Dermis blood vessel endothelial cell (primary cell): ENCODE measurements around the gene PITRM1. TPM values are rescaled to one million over a fixed set of nuclear protein-coding genes. Genes with fewer than 3 reads are reported as not detected.
"Not testable (repeated sequence)": the region's sequence is repeated elsewhere in the genome, so short reads cannot be mapped to it uniquely, and the experiment has no call there.

Experiments
- DNase-seq: peaks from one replicate; pipeline ENCODE4 v3.0.0; 2010
- total RNA-seq: library from RNA; depleted of rRNA; stranded (reverse); fragments of >200 nt; gene quantifications from 2 replicates; pipeline ENCODE4 v1.2.3, GENCODE V29; 2014

The PITRM1 gene
- total RNA-seq, 1 donor from 2014 or later, result 47.1 TPM

DNA sequence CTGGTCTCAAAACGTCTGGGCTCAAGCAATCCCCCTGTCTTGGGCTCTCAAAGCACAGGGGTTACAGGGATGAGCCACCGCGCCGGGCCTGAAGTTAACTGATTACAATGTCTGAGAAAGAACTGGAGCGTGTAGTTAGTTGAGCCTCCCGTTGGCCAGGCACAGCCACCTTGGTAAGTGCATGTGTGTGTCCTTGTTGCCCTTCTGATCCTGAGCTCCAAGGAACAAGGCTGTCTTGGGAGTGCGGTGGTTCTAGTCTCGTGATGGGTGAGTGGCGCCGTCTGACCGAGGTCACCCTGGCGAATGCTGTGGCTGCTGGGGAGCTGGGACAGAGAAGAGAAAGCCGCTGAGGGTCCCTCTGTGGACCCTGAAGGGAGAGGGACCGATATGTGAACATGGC is 50.5 kb downstream of the PITRM1 start:
- no peak for DNase-seq

DNA sequence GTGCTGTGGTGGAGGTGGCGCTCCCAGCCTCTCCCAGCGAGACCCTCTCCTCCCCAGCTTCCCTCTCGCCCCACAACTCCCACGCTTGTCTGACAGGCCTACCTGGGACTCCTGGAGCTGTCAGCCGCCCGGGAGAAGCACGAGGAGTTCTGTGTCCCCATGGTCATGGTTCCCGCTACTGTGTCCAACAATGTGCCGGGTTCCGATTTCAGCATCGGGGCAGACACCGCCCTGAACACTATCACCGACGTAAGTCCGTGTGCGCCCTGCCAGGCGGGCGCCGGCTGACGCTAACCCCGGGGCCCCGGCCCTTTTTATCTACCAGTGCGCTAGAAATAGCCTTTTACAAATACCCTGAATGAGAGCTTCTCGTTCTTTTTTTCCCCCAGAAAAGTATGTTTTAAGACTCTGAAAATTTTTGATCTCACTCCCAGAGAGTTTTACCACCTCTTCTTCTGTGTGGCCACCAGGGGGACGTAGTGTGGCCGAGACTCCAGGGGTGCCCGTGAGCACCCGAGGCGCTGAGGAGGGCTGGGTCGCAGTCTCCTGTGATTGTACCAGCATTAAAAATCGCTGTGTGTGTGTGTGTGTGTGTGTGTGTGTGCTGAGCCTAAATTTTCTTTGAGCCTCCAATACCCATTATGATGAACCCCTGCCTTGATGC is 52.7 kb downstream of the PITRM1 start:
- DNase-seq, result peak; percentile 63

DNA sequence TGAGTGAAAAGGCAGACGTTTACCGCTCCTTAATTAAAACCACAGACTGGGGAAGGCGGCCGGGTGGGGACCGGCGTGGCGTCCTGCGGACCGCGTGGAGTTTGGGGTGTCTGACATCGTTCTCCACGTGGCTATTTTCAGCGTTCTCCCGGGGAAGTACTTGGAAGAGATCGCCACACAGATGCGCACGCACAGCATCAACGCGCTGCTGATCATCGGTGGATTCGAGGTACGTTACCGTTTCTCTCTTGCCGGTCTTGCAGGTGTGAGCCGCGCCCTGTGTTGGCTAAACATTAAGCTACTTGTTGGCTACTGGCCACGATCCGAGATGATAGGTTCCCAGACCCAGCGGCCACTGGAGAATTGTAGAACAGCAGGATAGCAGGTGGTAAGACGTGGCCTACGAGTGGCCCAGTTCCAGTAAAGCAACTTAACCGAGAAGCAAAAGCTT is 53.9 kb downstream of the PITRM1 start:
- DNase-seq, result no peak

DNA sequence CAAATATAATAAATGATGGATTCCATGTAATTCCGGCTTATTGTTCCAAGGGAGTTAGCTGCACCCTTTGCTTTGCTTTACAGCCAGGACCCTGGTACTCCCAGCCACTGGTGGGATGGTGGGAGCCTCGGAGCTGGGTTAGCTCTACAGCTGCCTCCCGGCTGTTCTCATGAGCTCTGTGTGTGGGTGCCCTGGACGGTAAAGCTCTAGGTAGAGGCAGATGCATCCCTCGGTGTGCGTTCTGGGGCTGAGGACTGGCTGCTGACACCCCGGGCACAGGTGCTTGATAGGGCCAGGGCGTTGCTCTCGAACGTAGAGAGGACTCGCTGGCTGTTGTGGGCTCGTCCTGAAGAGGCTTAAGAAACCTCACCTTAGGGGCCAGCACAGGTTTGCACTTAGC is 55.1 kb downstream of the PITRM1 start:
- no peak for DNase-seq

DNA sequence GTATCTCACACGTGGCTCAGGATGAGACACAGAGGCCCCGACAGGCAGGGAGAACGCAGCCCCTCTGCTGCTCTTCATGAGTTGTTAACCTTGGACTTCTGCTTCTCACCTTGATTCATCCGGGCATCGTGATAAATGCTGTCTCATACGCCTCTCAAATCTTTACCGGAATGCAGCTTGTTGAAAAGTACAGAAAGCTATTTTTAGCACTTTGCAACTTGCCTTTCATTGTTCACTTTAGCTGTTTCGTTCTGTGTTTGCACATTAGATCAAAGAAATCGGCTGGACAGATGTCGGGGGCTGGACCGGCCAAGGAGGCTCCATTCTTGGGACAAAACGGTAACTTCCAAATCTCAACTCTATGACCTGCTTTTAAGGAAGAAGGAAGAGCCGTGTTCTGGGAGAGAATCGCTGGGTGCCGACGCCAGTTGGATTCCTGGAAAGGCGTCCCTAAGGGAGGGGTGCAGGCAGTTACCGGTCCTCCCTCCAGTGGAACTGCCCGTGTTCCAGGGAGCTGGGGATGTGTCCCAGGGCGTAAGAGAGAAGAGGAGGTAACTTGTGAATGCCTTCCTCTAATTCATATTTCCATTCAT is 56.0 kb downstream of the PITRM1 start:
- DNase-seq, result no peak

DNA sequence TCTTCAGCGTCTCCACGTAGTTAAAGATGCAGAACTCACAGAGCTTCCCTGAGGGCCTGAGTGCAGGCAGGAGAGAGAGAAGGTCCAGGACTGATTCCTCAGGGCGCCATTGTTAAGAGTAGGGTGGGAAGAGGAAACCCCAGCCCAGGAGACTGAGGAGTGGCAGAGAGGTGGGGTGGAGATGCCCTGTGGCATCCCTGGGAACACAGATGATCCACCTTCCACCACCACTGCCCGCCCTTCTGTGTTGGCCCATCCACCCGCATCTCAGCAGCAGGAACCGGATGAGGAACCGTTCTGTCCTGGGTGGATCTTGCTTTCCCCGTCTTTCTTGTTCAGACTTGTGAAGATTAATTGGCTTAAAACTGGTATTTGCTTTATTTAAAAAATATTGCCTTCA is 56.9 kb downstream of the PITRM1 start:
- DNase-seq, result no peak

DNA sequence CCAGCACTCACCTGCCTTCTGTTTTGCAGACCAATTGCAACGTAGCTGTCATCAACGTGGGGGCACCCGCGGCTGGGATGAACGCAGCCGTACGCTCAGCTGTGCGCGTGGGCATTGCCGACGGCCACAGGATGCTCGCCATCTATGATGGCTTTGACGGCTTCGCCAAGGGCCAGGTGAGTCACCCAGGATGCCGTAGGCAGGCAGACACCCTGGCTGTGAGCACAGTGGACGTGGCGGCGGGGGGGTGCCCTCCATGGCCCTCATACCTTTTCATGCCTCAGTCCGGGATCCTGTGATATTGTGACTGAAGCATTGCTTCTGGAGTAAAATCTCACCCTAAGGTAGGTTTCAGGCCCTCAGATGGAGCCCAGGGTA is 59.2 kb downstream of the PITRM1 start:
- no peak for DNase-seq

DNA sequence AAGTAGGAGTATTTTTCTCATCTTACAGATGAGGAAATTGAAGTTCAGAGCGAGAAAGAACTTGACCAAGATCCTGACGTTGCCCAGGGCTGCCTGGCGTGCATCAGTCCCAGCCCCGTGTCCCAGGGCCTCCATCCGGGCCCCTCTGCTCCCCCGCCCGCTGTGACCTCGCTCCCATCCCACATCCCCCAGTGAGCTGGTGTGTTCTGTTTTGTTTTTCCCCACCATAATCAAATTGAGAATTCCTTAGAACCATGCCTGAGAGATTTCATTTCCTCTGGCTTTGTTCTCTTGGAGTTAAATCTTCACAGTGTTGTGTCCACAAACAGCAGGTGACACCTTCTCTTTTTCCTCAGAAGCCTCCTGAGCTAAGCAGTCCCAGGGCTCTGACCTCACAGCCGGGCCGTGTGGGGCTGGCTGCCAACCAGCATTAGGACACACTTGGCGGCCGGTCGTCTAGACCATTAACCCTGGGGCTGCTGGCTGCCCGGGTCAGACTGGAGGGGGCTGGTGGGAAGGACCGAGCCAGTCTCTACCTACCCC is 60.9 kb downstream of the PITRM1 start:
- DNase-seq, result peak; percentile 19

DNA sequence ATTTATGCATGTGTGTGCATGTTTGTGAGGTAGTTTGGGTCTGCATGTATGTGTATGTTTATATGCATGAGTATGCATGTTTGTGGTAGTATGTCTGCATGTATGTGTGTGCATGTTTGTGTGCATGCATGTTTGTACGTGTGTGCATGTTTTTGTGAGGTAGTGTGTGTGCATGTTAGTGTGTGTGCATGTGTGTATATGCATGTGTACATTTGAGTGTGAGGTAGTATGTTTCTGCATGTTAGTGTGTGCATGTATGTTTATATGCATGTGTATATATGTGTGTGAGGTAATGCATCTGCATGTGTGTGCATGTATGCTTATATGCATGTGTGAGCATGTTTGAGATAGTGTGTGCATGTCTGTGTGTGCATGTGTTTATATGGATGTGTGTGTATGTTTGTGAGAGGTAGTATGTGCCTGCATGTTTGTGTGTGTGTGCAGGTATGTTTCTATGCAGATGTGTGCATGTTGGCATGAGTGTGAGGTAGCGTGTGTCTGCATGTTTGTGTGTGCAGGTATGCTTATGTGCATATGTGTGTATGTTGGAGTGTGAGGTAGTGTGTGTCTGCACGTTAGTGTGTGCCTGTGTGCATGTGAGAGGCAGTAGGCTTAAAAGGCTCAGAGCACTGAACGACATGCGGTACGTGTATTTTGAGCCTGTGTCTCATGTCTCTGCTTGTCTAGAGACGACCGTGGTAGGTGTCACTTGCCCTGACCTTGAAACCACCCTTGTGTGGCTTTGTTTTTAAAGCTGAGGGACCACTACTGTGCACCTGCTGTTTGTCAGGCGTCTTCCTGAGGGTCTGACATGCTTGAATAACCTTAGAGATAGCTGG is 61.6 kb downstream of the PITRM1 start:
- DNase-seq, result no peak

DNA sequence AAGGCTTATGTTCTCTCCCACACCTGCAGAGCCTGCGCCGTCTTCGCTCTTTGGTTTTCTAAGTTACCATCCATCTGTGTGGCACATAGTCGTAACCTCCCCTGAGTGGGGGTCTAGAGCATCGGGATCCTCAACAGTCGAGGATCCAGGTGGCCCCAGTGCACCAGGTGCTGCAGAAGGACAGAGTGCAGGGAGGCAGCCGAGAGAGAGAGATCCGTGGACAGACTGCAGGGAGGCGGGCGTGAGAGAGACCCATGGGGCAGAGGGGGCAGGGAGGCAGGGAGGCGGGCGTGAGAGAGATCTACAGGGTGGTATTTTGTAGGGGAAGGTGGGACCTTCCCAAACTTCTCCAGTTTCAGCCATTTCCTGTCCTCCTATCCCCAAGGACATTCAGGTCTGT is 62.9 kb downstream of the PITRM1 start:
- DNase-seq, result no peak

DNA sequence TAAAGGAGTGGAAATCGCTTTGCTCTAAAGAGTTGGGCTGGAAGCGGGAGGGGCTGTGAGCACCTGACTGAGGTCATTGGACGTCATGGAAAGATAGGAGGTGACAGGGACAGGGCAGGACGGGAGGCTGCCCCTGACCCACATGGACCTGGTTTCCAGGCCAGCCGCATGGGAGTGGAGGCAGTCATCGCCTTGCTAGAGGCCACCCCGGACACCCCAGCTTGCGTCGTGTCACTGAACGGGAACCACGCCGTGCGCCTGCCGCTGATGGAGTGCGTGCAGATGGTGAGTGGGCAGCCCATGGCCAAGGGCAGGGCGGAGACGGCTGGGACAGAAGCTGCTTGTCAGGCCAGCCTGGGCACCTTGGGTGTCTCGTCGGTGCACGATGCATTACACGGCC is 63.4 kb downstream of the PITRM1 start:
- DNase-seq, result no peak

DNA sequence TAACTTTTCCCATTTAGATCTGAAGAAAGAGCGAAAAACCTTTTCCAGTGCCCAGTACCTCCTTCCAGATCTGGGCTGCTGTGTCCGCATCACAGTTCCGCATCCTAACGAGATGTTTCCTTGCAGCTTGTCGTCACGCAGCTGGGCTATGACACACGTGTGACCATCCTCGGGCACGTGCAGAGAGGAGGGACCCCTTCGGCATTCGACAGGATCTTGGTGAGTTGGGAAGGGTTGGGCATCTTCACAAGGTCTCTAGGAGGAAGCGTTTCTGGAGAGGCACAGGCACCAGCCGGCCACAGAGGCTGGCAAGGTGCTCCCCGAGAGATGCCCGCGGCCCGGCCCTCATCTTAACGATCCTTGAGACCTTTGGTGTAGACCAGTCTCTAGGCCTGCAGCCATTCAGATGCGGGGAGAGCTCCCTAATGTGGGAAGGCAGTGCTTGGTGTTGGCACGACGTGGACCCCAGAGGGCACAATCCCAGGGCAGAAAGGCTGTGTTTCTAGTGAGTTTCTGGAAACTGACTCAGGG is 63.9 kb downstream of the PITRM1 start:
- no peak for DNase-seq

DNA sequence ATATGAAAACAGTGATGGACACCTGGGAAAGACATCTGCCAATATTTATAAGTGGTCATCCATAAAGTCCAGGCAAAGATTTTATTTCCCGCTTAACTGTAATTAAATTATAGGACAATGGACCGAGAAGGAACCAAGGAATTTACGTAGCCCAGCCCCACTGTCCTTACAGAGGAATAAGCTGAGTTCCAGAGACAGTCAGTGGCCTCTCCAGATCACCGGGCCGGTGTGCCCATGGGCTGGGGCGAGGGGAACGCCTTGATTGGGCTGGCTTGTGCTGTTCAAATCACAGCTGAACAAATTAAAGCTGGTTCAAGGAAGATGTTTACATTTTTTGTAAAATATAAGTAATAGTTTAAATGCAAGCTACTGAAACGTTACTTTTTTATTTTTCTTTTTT is 64.5 kb downstream of the PITRM1 start:
- DNase-seq, result no peak

DNA sequence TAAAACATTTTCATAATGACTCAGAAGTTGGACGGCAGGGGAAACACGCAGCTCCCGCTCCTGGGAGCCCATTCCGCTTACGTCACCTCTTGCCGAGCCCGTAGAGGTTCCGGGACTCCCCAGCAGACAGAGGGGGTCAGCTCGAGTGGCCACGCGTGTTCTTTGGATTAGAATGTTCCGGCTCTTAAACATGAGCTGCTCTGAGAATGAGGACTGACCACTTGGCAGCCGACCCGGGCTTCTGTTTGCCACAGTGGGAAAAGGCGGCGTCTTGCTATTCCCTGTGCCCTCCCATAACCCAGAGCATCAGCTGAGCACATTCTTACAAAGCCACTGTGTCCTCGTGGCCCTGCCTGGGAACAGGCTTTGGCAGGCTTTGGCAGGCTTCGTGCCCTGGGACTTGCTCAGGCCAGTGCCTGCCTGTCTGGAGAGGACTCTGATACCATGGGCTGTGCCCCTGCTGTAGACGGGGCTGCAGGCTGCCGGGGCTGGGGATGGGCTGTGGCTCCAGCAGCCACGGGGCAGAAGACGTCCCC is 65.1 kb downstream of the PITRM1 start:
- no peak for DNase-seq

DNA sequence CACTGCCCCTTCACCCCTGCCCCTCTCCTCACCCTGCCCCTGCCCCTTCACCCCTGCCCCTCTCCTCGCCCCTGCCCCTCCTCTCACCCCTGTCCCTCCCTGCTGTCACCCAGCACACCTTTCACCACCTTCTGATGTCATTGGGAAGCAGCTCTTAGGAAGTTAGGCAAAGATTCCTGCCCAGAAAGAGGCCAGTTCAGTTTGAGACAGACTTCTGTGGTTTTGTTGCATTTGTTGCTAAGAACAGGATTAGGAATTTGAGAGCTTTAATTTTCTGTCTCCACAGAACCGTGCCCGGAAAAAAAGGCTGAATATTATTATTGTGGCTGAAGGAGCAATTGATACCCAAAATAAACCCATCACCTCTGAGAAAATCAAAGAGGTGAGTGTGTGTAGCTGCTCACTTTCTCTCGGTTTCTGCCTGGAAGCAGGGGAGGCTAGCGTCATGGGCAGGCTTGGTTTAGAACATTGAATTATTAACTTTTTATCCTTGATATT is 65.6 kb downstream of the PITRM1 start:
- no peak for DNase-seq

DNA sequence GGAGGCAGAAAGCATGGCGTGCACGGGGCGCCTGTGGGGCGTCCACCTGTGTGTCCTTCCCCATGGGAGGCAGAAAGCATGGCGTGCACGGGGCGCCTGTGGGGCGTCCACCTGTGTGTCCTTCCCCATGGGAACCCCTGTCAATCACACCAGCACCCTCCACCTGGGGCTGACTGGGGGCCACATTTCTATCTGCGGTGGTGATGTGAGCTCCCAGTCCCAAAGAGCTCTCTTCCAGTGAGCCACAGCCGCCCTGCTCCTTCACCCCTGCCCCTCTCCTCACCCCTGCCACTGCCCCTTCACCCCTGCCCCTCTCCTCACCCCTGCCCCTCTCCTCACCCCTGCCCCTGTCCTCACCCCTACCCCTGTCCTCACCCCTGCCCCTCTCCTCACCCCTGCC is 66.3 kb downstream of the PITRM1 start:
- not testable (repeated sequence) for DNase-seq

DNA sequence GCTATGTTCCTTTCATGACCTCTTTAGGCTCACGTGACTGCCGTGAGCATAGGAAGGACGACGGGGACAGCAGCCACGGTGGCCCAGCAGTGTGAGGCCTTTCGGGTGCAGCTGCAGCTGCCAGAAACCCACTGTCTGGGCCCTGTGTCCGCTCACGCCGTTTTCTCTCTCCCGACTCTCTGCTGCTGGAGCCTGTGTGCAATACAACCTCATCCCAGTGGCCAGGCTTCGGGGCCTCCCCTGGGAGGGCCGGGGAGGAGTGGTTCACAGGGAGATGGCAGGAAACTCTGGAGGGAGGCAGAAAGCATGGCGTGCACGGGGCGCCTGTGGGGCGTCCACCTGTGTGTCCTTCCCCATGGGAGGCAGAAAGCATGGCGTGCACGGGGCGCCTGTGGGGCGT is 66.7 kb downstream of the PITRM1 start:
- DNase-seq, result no peak

DNA sequence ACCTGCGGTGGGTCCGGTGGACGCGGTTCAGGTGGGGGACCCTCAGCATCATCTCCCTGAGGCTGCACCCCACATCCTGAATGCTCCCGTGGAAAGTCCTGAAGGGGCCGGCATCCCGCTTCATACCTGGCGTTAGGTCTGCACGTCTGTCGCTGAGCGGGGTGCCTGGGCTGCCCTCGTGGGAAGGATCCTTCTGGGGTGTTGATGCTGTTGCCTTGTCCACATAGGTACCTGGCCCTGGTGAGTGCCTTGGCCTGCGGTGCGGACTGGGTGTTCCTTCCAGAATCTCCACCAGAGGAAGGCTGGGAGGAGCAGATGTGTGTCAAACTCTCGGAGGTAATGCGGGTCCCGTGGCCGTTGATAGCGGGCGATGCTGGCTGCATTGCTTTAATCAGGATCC is 67.4 kb downstream of the PITRM1 start:
- DNase-seq, result no peak

DNA sequence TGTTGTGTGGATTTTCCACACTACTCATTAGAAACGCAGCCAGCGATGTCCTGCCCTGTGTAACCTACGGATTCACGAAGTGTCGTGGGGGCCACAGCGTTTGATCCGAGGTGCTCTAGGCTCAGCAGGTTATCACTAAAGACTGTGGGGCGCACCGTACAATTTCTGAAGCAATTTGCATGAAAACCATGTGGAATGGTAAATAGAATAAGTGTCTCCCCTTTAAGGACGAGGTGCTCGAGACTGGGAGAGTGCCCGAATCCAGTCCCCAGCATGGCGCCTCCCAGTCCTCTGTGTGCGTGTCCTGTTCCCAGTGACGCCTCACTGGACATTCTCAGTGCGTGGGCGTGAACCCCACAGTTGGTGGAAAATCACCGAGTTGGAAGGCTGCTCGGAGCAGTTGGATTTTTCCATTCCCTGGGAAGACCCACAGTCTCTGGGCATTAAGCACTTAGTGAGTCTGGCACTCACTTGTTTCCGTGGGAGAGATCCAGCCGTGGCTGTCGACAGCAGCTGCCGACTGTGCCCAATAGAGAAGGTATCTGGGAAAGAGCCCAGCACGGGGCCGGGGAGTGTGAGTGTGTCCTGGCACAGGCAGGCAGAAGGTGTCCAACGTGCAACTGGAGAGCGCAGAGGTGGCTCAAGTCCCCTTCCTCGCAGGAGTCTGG is 68.2 kb downstream of the PITRM1 start:
- DNase-seq, result no peak

DNA sequence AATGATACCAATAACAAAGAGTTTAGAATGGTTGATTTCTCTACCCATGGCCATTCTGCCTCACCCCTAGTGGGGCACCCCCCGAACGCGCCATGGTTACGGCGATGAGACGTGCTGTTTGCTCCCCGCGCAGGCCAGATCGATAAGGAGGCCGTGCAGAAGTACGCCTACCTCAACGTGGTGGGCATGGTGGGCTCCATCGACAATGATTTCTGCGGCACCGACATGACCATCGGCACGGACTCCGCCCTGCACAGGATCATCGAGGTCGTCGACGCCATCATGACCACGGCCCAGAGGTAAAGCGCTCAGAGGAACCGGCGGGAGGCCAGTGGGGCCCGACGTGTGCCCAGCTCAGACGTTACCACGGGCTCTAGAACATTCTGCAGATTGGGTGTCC is 68.9 kb downstream of the PITRM1 start:
- DNase-seq, result no peak

DNA sequence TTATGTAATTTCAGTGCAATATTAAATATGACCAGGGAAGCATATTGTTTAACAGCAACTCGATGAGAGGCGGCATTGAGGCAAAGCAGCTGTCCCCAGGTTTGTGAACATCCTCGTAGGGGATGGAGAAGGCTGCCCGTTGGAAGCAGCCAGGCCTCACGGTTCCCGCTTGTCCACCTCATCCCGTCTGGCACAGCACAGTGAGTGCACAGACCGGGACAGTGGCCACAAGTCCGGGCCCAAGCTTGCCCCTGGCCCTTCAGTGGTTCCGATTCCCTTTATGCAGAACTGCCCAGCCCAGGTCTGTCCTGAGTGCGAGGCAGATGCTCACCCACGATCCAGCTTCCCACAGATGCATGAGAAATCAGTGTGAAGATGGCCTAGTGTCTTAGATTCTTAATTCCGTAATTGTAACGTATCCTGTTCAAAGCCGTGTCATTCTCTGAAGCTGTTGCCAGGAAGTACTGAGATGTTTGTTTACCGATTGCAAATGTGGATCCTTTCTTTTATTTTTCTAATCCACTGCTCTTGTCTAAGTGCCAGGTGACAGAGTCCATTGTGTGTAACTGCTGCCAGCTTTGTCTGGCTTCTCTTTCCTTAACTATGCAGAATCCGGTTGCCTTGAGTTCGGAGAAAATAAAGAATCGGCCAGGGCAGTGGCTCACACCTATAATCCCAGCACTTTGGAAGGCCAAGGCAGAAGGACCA is 69.7 kb downstream of the PITRM1 start:
- DNase-seq, result peak; percentile 93
